Hepatocyte (in vitro differentiated cells): ENCODE measurements around the gene PTRH1. TPM values are rescaled to one million over a fixed set of nuclear protein-coding genes. Genes with fewer than 3 reads are reported as not detected.

Experiments
- DNase-seq: peaks from one replicate; pipeline ENCODE4 v3.0.0-alpha.2; 2016; ENCODE audit warnings: low spot score
- H2AFZ ChIP-seq: fragments of 200-600 bp; sonication (generic); 2 replicates; pipeline ENCODE4 v1.6.0; 2016; ENCODE audit warnings: antibody characterized with exemption, mild to moderate bottlenecking
- H3K27ac ChIP-seq: fragments of 200-600 bp; sonication (generic); 2 replicates; pipeline ENCODE4 v1.5.1; 2016; ENCODE audit warnings: mild to moderate bottlenecking
- H3K27me3 ChIP-seq: fragments of 200-600 bp; sonication (generic); 2 replicates; pipeline ENCODE4 v1.6.1; 2016
- H3K36me3 ChIP-seq: fragments of 200-600 bp; sonication (generic); replicated peaks from 2 replicates; pipeline ENCODE4 v1.5.1; 2016; ENCODE audit warnings: low read depth; ENCODE audit not compliant: insufficient read depth
- H3K4me1 ChIP-seq: fragments of 200-600 bp; sonication (generic); 2 replicates; pipeline ENCODE4 v1.5.1; 2016; ENCODE audit warnings: mild to moderate bottlenecking, moderate library complexity; ENCODE audit not compliant: insufficient read depth
- H3K4me2 ChIP-seq: fragments of 200-600 bp; sonication (generic); 2 replicates; pipeline ENCODE4 v1.6.0; 2016
- H3K4me3 ChIP-seq: fragments of 200-600 bp; sonication (generic); 2 replicates; pipeline ENCODE4 v1.5.1; 2016; ENCODE audit warnings: mild to moderate bottlenecking
- H3K79me2 ChIP-seq: fragments of 200-600 bp; sonication (generic); 2 replicates; pipeline ENCODE4 v1.6.0; 2017; ENCODE audit warnings: mild to moderate bottlenecking
- H3K9me2 ChIP-seq: fragments of 200-600 bp; sonication (generic); replicated peaks from 2 replicates; pipeline ENCODE4 v1.6.0; 2017; ENCODE audit warnings: mild to moderate bottlenecking; ENCODE audit not compliant: insufficient read depth
- H3K9me3 ChIP-seq: fragments of 200-600 bp; sonication (generic); 2 replicates; pipeline ENCODE4 v1.5.1; 2016; ENCODE audit warnings: low read depth, mild to moderate bottlenecking
- H4K20me1 ChIP-seq: fragments of 200-600 bp; sonication (generic); 2 replicates; pipeline ENCODE4 v1.6.0; 2016; ENCODE audit warnings: mild to moderate bottlenecking; ENCODE audit not compliant: insufficient read depth, poor library complexity, severe bottlenecking
- CTCF ChIP-seq: fragments of 200-600 bp; sonication (generic); IDR thresholded peaks from 2 replicates; pipeline ENCODE4 v1.5.1; 2016; ENCODE audit warnings: antibody characterized with exemption, mild to moderate bottlenecking; ENCODE audit not compliant: poor library complexity
- EZH2 ChIP-seq: fragments of 200-600 bp; sonication (generic); IDR thresholded peaks from 2 replicates; pipeline ENCODE4 v1.6.1; 2016; ENCODE audit warnings: antibody characterized with exemption, mild to moderate bottlenecking, borderline replicate concordance
- EZH2phosphoT487 ChIP-seq: fragments of 200-600 bp; sonication (generic); IDR thresholded peaks from one replicate; pipeline ENCODE4 v1.6.1; 2018; ENCODE audit warnings: antibody characterized with exemption, mild to moderate bottlenecking, low read depth, moderate library complexity; ENCODE audit not compliant: unreplicated experiment, severe bottlenecking
- WGBS: methylation state at CpG from one replicate; pipeline ENCODE4 v1.1.6; 2016; ENCODE audit warnings: low lambda C conversion rate; ENCODE audit errors: missing lambda C conversion rate; 5-methylcytosine and 5-hydroxymethylcytosine counted together
- polyA plus RNA-seq: library from polyadenylated mRNA; unstranded; fragments of >200 nt; fragmentation: Nextera tagmentation; extraction: Ambion mirVana; gene quantifications from 2 replicates; pipeline ENCODE4 v1.2.1, GENCODE V29; 2016
- total RNA-seq: library from RNA; depleted of rRNA; stranded (reverse); fragments of >200 nt; gene quantifications from 2 replicates; pipeline ENCODE4 v1.2.3, GENCODE V29; 2014

Gene PTRH1
- total and polyA plus RNA-seq, 2 experiments from 2014 or later, result 13.5 to 25.9 TPM

- no peaks in the 10 kb centered on the region for H3K36me3 ChIP-seq
- no peak overlapping the region for H2AFZ ChIP-seq
- DNase-seq, result no peak
- no peak for TF ChIP-seq CTCF
- no peak for TF ChIP-seq EZH2
- no peak for TF ChIP-seq EZH2phosphoT487
- H3K9me3 ChIP-seq, result no peaks in the 10 kb centered on the region
- no peak overlapping the region for H3K4me3 ChIP-seq
- H3K79me2 ChIP-seq, result no peaks in the 10 kb centered on the region
- no peaks in the 10 kb centered on the region for H3K27me3 ChIP-seq
- H4K20me1 ChIP-seq, result no peaks in the 10 kb centered on the region
- H3K27ac ChIP-seq, result no peak overlapping the region
- H3K9me2 ChIP-seq, result no peaks in the 10 kb centered on the region
- no peaks in the 10 kb centered on the region for H3K4me1 ChIP-seq
- 94% methylated on average over 11 of the region's 11 CpGs for WGBS
- H3K4me2 ChIP-seq, result no peak overlapping the region
Measured at GRCh38 chr9:127712371-127712770, 3.1 kb downstream of the PTRH1 start.

DNA sequence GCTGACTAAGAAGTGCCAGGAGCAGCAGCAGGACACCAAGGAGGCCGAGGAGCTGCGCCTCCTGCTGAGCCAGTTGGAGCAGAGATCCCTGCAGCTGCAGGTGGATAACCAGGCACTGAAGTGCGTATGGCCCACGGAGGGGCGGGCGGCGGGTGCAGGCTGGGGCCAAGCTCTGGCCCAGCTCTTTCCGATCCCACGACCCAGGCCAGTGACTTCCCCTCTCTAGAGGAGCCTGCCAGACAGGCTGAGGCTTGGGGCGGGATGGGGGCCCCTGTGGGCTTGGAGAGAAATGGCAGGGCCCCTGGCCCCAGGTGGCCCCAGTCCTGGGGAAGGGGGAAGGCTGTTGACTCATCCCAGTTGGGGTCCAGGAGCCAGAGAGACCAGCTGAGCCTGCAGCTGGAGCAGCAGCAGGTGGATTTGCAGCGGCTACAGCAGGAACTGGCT lies 3.6 kb downstream of the PTRH1 start:
- H3K9me2 ChIP-seq, result no peaks in the 10 kb centered on the region
- no peak overlapping the region for H3K27ac ChIP-seq
- H4K20me1 ChIP-seq, result no peaks in the 10 kb centered on the region
- no peak overlapping the region for H3K4me3 ChIP-seq
- no peaks in the 10 kb centered on the region for H3K9me3 ChIP-seq
- H2AFZ ChIP-seq, result no peak overlapping the region
- DNase-seq, result no peak
- TF ChIP-seq CTCF (no peak), EZH2phosphoT487 (no peak), EZH2 (no peak)
- H3K4me1 ChIP-seq, result no peaks in the 10 kb centered on the region
- WGBS, result 81% methylated on average over 11 of the region's 11 CpGs
- H3K4me2 ChIP-seq, result no peak overlapping the region
- H3K79me2 ChIP-seq, result no peaks in the 10 kb centered on the region
- no peaks in the 10 kb centered on the region for H3K27me3 ChIP-seq
- H3K36me3 ChIP-seq, result no peaks in the 10 kb centered on the region

DNA sequence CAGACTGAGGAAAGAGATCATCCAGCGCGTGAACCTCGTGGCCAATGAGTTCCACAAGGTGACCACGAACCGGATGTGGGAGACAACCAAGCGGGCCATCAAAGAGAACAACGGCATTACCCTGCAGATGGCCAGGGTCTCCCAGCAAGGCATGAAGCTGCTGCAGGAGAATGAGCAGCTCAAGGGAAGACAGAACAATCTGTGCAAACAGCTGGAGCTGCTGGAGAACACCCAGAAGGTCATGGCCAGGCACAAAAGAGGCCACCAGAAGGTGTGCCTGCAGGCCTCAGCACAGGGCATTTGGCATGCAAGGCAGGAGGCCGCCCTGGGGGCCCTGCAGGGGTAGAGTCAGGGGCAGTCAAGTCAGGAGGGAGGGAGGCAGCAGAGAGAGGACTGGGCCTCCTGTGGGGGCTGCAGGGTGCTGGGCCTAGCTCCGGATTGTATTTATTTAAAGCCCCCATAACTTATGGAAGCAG lies 4.2 kb downstream of the PTRH1 start:
- TF ChIP-seq EZH2 (no peak), CTCF (no peak), EZH2phosphoT487 (no peak)
- Histone ChIP-seq H3K4me1 (no peaks in the 10 kb centered on the region), H3K4me2 (no peak overlapping the region), H2AFZ (no peak overlapping the region), H3K4me3 (no peak overlapping the region), H3K9me3 (no peaks in the 10 kb centered on the region), H4K20me1 (no peaks in the 10 kb centered on the region), H3K79me2 (no peaks in the 10 kb centered on the region), H3K9me2 (no peaks in the 10 kb centered on the region), H3K36me3 (no peaks in the 10 kb centered on the region), H3K27me3 (no peaks in the 10 kb centered on the region), H3K27ac (no peak overlapping the region)
- DNase-seq, result no peak
- WGBS, result 84% methylated on average over 9 of the region's 9 CpGs

- TF ChIP-seq EZH2 (no peak), CTCF (no peak), EZH2phosphoT487 (no peak)
- WGBS, result 97% methylated on average over 10 of the region's 10 CpGs
- Histone ChIP-seq H3K4me2 (no peak overlapping the region), H3K9me3 (no peaks in the 10 kb centered on the region), H3K4me3 (no peak overlapping the region), H4K20me1 (no peaks in the 10 kb centered on the region), H3K36me3 (no peaks in the 10 kb centered on the region), H3K4me1 (no peaks in the 10 kb centered on the region), H3K27me3 (no peaks in the 10 kb centered on the region), H2AFZ (no peak overlapping the region), H3K9me2 (no peaks in the 10 kb centered on the region), H3K27ac (no peak overlapping the region), H3K79me2 (no peaks in the 10 kb centered on the region)
- DNase-seq, result no peak
Measured at GRCh38 chr9:127710204-127710783, 5.2 kb downstream of the PTRH1 start.
